SKM-1 treated with dmso at 0.1 percent for 144 hours (cell line): ENCODE results near the gene SMIM35.

Experiments used
- DNase-seq: peaks from one replicate; lab custom pipeline; 2025; ENCODE audit not compliant: unreplicated experiment; lab: John Stamatoyannopoulos, UW

SMIM35 gene

GRCh38 chr11:118086913-118087768 lies at the start of gene SMIM35:
Gene SMIM35 (minus strand): TSS chr11:118086963. CDS start chr11:118086757, 206 bp downstream.
- DNase-seq = no peak

- DNase-seq = no peak
Observed at GRCh38 chr11:118136341-118136740, 49.6 kb upstream of the SMIM35 start.

- DNase-seq = no peak
Observed at GRCh38 chr11:118135796-118136165, 49.0 kb upstream of the SMIM35 start.

GRCh38 chr11:118135051-118135795 lies 48.5 kb upstream of the SMIM35 start:
- no peak for DNase-seq

GRCh38 chr11:118133816-118134215 lies 47.1 kb upstream of the SMIM35 start:
- DNase-seq = no peak

- DNase-seq = no peak
Observed at GRCh38 chr11:118132385-118133151, 45.8 kb upstream of the SMIM35 start.

- DNase-seq = no peak
Observed at GRCh38 chr11:118129471-118130172, 42.9 kb upstream of the SMIM35 start.

GRCh38 chr11:118128721-118129470 lies 42.1 kb upstream of the SMIM35 start:
- DNase-seq = peak; percentile 63

- DNase-seq = no peak
Observed at GRCh38 chr11:118128310-118128709, 41.5 kb upstream of the SMIM35 start.

- no peak for DNase-seq
Observed at GRCh38 chr11:118126082-118126838, 39.5 kb upstream of the SMIM35 start.

GRCh38 chr11:118124929-118125535 lies 38.3 kb upstream of the SMIM35 start:
- DNase-seq = no peak

GRCh38 chr11:118120793-118121192 lies 34.0 kb upstream of the SMIM35 start:
- DNase-seq = no peak

GRCh38 chr11:118117790-118118601 lies 31.2 kb upstream of the SMIM35 start:
- DNase-seq = no peak

- no peak for DNase-seq
Observed at GRCh38 chr11:118115048-118115447, 28.3 kb upstream of the SMIM35 start.

- no peak for DNase-seq
Observed at GRCh38 chr11:118114266-118114665, 27.5 kb upstream of the SMIM35 start.

GRCh38 chr11:118112711-118113430 lies 26.1 kb upstream of the SMIM35 start:
- no peak for DNase-seq

- DNase-seq = no peak
Observed at GRCh38 chr11:118111744-118112035, 24.9 kb upstream of the SMIM35 start.
